NCI-H524 treated with DMSO at 0.1 percent for 48 hours (cell line): ENCODE data around the gene CYLD.

ENCODE experiments used
- DNase-seq: peaks from one replicate; lab custom pipeline; 2025; lab: John Stamatoyannopoulos, UW

CYLD gene

DNA sequence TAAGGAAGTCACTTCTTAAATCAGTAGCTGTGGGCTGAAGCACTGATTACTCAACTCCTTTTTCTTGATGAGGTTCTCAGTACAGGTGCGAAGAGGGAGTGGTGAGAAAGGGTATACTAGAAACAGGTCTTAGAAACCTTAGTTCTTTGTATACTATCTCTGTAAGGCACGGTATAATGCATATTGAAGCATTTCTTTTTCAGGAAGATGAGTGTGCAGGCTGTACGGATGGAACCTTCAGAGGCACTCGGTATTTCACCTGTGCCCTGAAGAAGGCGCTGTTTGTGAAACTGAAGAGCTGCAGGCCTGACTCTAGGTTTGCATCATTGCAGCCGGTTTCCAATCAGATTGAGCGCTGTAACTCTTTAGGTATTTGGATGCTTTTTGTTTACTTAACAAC, 39.2 kb downstream of the CYLD start:
- DNase-seq = no peak

DNA sequence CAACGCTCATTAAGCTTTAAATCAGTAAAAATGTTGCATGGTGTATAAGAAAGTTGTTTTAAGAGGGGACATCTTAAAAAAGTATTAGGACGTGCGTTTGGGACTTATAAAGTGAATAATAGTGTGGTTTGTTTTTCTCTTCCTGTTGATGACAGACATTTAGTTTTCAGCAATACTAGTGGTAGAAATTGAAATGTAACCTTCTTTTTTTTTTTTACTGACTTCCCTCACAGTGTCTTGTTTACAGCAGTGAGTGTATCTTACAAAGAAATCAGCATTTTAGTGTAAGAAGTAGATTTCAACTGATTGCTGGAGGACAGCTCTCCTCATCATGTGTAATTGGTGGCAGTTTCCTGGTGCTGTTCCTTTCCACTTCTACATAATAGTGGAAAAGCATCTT, 39.6 kb downstream of the CYLD start:
- no peak for DNase-seq

DNA sequence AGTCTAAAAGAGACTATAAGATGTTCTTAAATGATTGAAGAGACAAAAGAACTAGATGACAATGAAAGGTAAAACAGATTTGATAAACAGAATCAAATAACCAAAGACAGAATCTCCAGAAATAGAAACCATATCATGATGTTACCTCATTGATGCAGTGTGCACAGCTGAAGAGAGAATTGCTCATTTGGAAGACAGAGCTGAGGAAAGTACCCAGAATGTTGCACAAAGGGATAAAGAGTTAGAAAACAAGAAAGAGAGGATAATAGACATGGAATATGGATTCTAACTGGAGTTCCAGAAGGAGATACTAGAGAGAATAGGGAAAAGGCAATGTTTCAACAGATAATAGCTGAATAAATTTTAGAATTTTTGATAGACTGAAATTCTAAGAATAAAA, 47.9 kb downstream of the CYLD start:
- no peak for DNase-seq

DNA sequence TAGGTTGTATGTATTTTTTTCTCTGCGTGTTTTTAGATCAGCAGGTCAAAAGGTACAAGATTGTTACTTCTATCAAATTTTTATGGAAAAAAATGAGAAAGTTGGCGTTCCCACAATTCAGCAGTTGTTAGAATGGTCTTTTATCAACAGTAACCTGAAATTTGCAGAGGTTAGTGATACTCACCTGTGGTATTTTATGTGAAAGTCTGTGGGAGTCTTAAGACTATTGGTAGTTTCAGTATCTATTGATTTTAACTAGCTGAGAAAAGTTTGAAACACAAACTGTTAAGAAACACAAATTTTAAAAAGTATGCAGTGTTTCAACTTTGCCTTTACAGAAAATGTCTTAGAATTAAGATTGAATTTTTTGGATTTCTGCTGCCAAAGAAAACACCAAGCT, 49.6 kb downstream of the CYLD start:
- no peak for DNase-seq

DNA sequence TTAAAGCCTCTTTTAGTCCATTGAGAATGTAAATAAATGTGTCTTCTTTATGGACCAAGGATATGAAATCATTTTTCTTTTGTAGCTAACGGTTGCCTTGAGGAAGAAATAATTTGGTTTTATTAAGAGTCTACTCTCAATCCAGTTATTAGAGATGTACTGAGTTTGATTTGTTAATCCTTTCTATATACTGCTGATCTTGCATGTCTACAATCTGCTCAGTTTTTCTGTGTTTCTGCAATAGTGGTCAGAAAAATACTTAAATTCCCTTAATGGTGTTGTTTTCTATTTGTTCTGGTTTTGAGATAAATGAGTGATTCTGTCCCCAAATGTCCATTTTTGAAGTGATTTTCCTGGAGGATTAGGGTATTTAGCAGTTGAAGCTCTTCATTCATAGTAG, 54.9 kb downstream of the CYLD start:
- DNase-seq = no peak

DNA sequence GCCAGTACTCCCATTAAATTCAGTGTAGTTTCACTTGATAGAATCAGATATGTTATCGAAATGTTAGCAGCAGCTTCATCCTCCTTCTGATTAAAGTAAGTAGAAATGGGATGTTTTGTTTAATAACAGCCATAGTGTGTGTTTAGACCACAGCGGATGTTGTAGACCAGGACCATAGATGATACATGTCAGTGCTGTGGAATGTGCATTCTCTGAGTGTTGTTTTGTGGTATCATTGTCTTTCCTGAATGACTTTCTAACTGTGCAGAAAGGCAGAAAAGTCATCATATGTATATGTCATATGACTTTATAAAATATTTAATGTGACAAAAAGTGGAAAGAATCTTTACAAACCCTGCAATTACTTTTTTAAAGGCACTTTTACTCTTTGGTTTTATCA, 55.6 kb downstream of the CYLD start:
- DNase-seq = no peak

DNA sequence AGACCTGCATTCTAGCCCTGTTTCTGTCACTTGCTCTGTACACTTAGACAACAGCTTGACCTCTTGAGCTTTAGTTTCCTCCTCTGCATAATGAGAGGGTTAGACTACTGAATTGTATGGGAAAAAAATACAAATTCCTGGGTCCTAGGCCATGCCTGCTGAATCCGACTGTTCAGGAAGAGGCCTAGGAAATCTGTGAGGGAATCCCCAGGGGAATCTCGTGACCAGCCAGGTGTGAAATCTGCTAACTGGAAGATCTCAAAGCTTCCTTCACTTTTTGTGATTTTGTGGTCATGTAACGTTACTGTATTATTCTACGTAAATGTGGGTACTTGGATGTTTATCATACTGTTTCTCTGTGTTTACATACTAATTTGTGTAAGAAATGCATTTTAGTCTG, 58.2 kb downstream of the CYLD start:
- no peak for DNase-seq

DNA sequence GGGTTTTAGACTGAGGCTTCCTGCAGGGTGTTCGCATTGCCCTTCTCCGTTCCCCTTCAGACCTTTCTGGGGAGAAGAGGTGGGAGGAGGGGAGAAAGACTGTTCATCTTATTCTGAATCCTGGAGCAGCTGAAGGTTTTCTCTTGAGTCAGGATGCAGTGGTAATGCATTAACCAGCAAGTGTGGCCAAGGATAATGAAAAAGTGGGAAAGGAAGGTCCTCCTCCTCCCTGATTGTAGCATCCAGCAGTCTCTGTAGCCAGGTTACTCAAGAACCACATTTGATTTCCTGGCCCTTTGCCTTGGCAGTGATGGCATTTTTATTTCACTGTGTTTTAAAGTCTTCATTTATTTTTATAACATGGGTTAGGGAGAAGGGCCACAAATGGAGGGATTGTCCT, 59.1 kb downstream of the CYLD start:
- DNase-seq = no peak

DNA sequence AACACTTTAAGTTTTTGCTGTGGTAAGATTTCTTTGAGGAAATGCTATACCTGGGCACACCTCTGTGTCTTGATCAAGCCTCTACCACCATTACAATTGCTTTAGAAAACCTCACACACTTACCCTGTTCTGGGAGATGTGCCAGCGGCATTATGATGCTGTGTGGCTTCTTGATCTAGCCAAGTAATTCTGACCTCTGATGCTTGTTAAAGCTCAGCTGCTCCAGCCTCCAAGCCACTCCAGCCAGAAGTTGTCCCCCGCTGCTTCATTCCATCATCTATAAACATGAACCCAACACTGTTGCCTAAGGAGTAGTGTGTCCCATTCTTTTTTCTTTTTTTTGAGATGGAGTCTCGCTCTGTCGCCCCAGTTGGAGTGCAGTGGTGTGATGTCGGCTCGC, 60.1 kb downstream of the CYLD start:
- no peak for DNase-seq

DNA sequence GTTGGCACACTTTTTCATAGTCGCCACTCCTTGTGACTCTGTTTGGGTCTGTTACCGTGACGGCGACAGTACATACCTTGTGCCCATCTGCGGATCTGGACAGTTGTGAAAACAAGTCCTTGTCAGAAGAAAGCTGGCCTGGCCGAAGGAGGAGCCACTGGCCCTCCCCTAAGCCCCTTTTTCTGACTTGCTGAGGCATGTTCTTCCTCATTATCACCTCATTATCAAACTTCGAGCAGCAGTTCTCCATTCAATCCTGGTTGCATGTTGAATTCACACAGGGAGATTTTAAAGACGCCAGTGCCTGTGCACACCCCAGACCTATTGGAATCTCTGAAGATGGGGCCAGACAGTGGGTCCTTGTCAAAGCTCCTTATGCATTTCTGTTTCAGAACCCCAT, 61.1 kb downstream of the CYLD start:
- DNase-seq = no peak

DNA sequence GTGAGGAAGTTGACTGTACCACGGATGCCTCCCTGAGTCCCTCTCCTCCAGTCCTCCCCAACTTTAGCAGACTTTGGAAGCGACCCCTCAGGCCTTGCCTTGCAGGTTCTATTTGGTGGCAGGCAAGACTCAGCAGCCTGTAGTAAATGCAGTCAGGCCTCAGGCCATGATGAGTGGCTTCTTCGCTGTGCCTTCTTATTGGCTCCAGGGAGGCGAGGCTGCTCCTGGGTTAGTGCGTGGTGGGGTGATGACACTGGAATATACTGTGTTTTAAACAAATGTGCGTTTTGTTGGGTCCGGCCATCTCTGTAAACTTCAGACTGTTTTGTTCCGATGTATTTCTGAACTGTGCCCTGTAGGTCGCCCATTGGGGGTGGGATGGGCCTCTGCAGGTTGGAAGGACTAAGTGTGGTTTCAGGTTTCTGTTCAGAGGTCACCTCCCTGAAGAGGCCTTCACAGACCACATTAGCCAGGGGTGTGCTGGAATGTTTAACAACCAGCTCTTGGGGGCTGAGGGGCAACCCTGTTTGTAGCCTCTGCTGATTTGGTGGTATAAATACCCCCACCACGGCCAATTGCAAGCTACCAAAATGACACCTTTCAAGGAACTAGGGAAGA, 62.5 kb downstream of the CYLD start:
- no peak for DNase-seq

DNA sequence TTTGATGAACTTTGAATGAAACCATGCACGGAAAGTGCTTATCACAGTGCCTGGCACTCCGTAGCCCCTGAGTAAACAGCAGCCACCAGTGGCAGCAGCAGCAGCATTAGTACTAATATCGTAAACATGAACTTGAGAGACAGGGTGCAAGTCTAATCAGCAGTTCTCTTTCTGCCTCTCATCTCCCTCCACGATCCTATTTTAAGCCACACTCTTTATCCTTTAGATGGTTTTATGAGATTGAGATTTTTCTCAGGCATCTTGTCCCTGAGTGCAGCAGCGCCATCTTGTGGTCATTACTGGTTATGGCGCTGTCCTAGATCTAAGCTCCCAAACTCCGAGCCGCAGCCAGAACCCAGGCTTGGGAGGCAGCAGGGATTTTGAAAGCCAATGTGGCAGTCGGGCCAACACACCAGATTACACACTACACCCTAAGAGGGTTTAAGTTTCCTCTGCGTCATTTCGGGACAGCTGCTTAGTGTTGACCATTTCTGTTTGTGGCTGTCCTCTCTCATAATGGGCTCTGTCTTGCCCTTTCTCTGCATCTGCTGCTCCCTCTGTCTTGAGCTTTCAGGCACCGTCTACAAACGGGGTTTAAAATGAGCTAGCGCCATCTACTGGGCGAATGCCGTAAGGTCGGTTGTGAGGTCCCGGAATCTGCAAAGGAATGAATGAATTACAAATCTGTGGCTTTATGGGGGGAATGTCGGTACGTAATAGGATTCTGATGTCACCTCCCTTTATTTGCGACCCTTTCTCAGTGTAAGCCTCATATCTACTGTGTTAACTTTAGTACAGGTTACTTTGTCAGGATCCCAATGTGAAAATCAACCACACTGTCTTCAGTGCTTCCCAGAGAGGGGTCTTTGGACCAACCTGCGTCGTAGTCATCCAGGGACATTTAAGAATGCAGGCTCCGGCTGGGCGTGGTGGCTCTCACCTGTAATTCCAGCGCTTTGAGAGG, 64.5 kb downstream of the CYLD start:
- peak; percentile 92 for DNase-seq

DNA sequence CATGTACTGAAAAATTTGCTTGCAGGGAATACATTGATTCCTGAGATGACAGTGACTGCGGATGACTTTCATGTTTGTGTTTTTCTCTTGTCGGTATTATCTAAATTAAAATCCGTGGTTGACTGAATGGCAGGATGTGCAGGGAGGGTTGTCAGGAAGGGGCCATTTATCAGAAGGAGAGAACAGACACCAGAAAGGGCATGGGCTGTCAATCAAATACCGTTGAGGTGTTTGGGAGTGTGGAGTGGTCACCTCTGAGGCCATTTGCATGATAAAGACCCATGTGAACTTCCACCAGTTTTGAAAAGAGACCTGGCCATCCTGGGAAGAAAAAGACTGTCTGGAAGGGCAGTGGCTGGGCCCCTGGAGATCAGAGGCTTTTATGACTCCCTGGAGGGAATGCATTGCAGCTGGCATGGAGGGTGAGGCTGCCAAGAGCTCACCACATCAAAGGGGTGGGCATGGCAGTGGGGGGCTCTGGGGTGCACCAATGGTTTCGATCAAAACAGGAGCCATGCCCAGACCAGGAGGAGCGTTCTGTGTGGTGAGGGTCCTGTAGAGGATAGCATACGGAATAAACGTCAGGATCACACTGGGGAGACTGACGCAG, 67.1 kb downstream of the CYLD start:
- no peak for DNase-seq

DNA sequence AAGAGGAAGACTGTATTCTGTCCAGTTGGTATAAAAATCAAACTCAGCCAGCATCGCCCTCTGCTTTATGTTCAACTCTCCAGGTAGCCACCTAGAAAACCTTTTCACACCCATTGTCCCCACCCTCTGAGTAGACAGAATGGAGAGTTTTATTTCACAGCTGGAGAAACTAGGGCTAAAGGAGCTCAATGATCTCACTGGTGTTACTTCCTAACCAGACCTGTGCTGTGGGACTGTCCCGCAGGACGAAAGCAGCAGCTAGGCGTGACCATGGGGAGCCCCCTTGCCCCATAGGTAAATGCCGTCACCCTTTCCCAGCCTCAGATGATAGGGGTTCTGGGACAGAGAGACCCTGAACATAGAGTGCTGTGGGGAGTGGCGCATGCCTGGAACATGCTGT, 67.7 kb downstream of the CYLD start:
- DNase-seq = no peak

DNA sequence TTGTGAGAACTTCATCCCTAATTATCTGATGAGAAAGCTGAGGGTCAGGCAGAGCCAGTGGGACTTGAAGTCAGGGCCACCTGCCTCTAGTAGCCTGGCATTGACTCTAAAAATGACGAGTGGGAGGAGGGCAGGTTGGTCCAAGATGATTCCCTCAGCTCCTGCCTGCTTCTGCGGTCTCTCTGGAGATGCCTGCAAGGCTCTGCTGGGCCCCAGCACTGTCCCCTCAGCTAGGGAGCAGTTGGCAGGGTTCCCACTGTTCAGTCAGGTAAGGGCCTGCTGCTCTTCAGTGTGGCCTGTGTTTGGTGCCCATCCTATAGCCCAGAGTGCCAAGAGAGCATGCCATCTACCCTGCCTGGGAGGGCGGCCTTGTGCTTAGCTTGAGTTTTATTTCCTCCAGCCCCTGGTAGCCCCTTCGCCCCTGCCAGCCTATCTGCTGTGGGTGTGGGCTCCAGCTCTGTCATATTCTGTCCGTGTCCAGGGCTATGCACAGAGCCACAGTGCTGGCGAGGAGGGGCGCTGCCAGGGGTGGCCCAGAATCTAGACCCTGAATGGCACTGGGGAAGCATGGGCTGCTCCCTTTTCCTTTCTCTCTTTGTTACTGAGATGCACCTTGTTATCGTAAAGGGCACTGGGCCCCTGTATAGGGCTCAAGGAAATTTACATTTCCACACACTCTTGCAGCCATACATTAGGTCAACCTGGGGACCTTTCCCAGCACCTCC, 68.5 kb downstream of the CYLD start:
- DNase-seq = no peak

DNA sequence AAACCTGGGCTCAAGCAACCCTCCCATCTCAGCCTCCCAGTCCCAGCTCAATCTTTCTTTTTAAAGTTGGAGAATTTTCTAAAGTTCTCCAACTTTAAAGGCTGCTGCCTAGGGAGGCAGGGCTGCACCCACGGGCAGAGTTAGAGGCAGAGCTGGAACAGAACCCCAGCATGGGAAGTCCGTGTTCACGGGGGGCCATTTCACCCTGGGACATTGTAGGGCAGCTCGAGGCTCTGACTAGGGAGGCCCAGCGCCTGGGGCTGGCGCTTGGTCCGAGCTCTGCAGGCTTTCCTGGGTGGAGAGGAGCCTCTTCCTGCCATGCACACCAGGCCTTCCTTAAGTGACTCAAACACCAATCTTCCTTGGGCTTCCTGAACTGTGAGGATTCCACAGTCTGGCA, 70.2 kb downstream of the CYLD start:
- no peak for DNase-seq

DNA sequence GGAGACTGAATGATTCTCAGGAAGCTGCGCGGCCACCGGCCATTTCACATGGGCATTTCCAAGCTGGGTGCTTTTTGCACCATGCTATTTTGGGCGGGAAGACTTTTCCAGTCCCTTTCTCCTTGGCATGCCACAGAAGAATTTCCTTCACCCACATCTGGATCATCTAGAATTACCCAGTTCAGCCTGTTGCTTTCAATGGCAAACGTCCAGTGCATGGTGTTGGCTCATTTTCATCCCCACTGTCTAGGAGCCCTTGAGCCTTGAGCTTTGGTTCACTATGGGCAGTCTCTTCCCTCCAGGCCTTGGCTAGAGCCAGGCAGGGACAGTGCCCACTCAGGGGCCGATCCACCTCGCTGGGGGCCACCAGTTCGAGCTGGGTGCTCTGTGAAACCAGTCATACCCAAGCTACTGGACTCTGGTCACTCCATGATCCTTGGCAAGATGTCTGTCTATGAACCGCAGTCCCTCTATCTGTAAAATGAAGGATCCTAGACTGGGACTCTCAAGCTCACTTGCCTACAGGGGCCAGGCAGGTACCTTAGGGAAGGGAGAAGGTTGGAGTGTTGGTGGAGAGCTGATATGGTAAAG, 71.1 kb downstream of the CYLD start:
- DNase-seq = no peak

DNA sequence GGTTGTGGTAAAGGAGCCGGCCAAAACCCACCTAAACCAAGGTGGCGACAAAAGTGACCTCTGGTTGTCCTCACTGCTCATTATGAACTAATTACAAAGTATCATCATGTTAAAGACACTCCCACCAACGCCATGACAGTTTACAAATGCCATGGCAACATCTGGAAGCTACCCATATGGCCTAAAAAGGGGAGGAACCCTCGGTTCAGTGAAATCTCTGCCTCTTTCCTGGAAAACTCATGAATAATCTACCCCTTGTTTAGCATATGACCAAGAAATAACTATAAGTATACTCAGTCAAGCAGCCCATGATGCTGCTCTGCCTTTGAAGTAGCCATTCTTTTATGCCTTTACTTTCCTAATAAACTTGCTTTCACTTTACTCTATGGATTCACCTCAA, 72.2 kb downstream of the CYLD start:
- no peak for DNase-seq

DNA sequence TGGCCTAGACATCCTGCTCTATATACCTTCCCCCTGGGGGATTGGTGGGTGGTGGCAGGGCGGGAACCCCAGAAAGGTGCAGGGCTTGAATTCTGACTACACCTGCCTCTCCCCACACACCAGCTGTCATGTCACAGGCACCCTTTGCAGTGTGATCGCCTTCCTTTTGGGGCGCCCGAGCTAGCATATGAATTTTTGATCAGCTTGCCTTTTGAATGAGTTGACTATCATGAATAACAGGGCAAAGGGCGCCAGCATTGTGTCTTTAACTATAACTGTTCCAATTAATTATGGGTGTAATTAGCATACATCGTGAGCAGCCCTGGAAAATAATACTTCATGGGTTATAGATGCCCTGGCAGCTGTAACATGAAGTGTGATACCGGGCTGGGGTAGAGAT, 72.7 kb downstream of the CYLD start:
- DNase-seq = no peak

DNA sequence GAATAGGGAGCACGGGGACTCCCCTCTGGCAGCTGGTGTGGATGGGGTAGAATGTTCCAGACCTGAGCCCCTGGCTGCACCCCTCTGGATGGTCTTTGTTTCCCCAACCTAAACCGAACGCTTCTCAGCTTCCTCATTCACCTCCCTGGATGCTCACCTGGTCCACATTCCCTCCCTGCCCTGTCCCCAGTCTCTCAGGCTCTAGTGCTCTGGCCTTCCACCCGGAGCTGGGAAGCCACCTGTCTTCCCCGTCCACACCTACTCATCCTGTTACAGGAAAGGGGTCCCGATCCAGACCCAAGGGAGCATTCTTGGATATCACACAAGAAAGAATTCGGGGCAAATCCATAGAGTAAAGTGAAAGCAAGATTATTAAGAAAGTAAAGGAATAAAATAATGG, 73.5 kb downstream of the CYLD start:
- DNase-seq = no peak

DNA sequence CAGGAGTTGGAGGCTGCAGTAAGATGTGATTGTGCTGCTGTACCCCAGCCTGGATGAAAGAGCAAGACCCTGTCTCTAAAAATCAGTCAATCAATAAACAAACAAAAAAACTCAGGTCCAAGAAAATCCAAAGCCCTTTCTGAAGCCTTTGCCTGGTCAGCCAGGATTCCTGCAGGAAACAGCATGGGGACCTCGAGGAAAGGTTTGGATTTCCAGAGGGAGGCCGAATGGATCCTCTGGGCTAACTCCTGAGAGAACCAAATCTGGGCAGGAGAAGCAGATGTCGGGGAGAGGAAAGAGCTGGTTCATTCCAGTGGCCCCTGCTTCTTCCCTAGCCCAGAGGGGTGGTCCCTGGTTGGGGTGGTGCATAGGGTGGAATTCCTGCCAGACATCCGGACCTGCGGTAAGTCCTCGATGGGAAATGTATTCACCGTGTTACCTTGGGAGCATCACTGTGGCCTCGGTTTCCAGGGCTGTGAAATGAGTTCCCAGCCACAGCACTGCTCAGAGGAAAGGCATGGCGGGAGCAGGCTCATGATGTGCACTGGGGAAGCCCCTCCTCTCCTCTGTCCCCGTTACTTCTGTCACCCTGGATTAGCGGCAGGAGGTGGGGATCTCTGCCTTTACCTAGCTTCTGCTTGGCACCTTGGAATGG, 75.1 kb downstream of the CYLD start:
- DNase-seq = no peak

DNA sequence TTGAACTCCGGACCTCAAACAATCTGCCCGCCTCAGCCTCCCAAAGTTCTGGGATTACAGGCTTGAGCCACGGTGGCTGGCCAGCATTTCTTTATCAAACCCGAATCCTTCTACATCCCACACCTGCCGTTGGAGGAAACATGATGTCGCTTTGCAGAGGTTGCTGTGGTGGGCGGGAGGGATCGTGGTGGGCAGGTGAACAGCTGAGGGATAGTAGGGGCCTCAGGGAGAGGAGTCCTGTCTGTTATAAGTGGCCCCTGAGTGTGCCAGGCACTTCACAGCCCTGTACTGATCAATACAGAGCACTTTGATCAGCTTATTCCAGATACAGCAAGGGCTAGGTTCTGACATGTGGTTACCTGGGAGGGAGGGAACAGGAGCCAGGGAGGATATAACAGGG, 76.5 kb downstream of the CYLD start:
- DNase-seq = no peak
